ENCODE data around the gene TFF1. TPM values are rescaled to one million over a fixed set of nuclear protein-coding genes. Genes with fewer than 3 reads are reported as not detected.

TFF1 gene
- total RNA-seq, 1 donor from 2014 or later: not detected

DNA sequence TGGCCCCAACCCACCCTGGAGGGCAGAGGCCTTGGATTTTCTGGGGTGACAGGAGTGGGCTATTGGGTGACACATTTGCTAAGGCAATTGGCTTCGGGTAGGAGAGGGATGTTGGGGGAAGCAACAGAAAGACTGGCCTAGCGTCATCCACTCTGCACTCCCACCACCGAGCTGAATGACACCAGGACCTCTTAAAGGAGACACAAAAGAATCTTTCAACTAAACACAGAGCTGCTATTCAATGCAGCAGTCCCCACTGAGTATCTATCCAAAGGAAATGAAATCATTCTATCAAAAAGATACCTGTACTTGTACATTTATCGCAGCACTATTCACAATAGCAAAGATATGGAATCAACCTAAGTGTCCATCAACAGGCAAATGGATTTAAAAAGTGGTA, 21.7 kb downstream of the TFF1 start:
- Histone ChIP-seq H3K4me1 (no peaks in the 10 kb centered on the region), H3K9me3 (replicated peaks) (no peaks in the 10 kb centered on the region), H3K27ac (replicated peaks) (no peak overlapping the region), H3K4me3 (no peak overlapping the region), H3K36me3 (no peaks in the 10 kb centered on the region), H3K27me3 (ENCODE audit: low read depth) (peaks cover 38% of the 10 kb centered on the region)
- intact Hi-C loops (cut with micrococcal nuclease): no loop called here
- DNase-seq: no peak
- TF ChIP-seq, protein P1, sequence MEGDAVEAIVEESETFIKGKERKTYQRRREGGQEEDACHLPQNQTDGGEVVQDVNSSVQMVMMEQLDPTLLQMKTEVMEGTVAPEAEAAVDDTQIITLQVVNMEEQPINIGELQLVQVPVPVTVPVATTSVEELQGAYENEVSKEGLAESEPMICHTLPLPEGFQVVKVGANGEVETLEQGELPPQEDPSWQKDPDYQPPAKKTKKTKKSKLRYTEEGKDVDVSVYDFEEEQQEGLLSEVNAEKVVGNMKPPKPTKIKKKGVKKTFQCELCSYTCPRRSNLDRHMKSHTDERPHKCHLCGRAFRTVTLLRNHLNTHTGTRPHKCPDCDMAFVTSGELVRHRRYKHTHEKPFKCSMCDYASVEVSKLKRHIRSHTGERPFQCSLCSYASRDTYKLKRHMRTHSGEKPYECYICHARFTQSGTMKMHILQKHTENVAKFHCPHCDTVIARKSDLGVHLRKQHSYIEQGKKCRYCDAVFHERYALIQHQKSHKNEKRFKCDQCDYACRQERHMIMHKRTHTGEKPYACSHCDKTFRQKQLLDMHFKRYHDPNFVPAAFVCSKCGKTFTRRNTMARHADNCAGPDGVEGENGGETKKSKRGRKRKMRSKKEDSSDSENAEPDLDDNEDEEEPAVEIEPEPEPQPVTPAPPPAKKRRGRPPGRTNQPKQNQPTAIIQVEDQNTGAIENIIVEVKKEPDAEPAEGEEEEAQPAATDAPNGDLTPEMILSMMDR (IDR thresholded peaks at IDR 0.05; ENCODE audit: borderline replicate concordance): no peak

DNA sequence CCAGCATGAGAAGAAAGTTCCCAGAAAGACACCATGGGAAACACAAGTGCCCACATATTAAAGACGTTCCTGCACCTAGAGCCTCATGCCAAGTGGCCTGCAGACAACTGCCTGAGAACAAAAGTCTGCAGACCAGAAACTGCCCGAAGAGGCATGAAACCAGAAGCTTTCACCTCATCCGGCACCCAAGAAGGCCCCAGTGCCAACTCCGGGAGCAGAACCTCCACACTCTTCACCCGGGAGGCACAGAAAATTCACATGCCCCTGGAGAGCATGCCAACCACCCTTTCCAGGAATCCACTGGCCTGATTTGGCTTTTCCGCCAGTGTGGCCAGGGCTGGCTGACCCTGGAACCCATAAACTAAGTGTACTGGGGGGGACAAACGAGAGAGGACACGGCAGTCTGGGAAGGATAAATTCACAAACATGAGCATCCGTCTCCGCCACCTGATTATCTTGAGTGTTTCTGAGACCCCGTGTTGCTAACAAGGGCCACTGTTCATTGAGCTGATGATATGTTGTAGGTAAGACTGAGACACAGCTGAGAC, 22.3 kb downstream of the TFF1 start:
- H3K27ac ChIP-seq (replicated peaks): no peak overlapping the region
- H3K36me3 ChIP-seq: no peaks in the 10 kb centered on the region
- TF ChIP-seq, protein P1 (IDR thresholded peaks at IDR 0.05; ENCODE audit: borderline replicate concordance): no peak
- no peak overlapping the region for H3K4me3 ChIP-seq
- H3K27me3 ChIP-seq (ENCODE audit: low read depth): peaks cover 32% of the 10 kb centered on the region
- DNase-seq: no peak
- intact Hi-C loops (cut with micrococcal nuclease): no loop called here
- H3K9me3 ChIP-seq (replicated peaks): no peaks in the 10 kb centered on the region
- H3K4me1 ChIP-seq: no peaks in the 10 kb centered on the region

DNA sequence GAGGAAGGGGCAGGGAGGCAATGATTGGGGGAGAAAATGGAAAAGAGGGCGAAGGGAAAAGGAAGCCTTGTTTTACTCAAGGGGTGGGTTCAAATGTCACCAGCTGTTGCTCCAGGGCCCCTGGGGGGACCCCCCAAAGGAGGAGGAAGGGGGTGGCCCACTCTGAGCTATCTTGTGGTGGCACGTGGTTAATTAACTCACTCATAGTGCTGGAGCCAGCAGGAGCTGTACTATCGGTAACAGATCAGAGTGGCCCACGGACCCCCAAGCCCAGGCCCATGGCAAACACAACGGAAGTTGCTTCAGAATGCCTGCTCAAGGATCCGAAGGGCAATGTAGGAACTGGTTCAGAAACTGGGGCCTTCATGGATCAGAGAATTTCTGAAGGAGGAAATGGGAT, 22.8 kb downstream of the TFF1 start:
- TF ChIP-seq, protein P1 (IDR thresholded peaks at IDR 0.05; ENCODE audit: borderline replicate concordance): no peak
- Histone ChIP-seq H3K27ac (replicated peaks) (no peak overlapping the region), H3K4me3 (no peak overlapping the region), H3K9me3 (replicated peaks) (no peaks in the 10 kb centered on the region), H3K27me3 (ENCODE audit: low read depth) (peaks cover 28% of the 10 kb centered on the region), H3K4me1 (no peaks in the 10 kb centered on the region), H3K36me3 (no peaks in the 10 kb centered on the region)
- intact Hi-C loops (cut with micrococcal nuclease): no loop called here
- DNase-seq: no peak

DNA sequence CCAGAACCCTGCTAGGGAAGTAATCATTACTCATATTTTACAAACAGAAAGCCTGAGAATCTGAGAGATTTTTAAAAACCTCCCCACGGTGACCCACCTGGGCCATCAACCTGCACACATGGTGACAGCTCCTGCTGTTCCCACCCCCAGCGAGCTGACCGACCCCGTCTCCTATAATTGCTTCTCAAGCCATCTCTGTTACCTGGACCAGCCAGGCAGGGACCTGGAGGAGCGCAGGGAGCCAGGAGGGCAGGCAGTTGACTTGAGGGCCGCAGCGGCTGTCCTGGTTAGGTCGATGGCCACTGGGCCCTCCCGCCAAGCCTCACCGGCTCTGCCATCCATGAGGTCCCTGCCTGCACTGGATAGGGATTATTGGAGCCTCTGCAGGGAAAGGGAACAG, 23.2 kb downstream of the TFF1 start:
- DNase-seq: no peak
- Histone ChIP-seq H3K9me3 (replicated peaks) (no peaks in the 10 kb centered on the region), H3K27me3 (ENCODE audit: low read depth) (peaks cover 25% of the 10 kb centered on the region), H3K4me3 (no peak overlapping the region), H3K36me3 (no peaks in the 10 kb centered on the region), H3K4me1 (no peaks in the 10 kb centered on the region), H3K27ac (replicated peaks) (no peak overlapping the region)
- TF ChIP-seq, protein P1 (IDR thresholded peaks at IDR 0.05; ENCODE audit: borderline replicate concordance): no peak
- intact Hi-C loops (cut with micrococcal nuclease): no loop called here

DNA sequence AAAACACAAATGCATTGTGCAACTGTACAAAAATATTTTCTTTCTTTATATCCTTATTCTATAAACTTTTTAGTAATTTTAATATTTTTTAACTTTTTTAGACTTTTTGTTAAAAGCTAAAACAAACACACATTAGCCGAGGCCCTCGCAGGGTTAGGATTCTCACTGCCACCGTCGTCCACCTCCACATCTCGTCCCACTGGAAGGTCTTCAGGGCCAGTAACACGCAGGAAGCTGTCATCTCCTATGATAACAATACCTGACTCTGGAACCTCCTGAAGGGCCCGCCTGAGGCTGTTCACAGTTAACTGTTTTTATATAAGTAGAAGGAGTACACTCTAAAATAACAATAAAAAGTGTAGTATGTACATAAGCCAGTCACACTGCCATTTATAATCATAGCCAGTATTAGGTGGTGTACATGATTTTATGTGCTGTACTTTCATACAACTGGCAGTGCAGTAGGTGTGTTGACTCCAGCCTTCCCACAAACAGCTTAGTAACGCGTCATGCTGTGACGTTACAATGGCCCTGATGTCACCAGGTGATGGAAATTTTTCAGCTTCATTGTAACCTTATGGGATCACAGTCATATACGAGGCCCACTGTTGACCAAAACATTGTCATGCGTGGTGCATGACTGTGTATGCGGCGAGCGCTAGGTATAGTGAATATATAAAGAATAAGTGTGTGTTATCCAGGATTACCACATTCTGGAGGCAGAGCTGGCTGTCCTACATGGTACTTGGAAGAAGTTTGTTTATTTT, 24.4 kb downstream of the TFF1 start:
- Histone ChIP-seq H3K36me3 (no peaks in the 10 kb centered on the region), H3K9me3 (replicated peaks) (no peaks in the 10 kb centered on the region), H3K27ac (replicated peaks) (no peak overlapping the region), H3K4me1 (no peaks in the 10 kb centered on the region), H3K27me3 (ENCODE audit: low read depth) (peaks cover 21% of the 10 kb centered on the region), H3K4me3 (no peak overlapping the region)
- TF ChIP-seq, protein P1 (IDR thresholded peaks at IDR 0.05; ENCODE audit: borderline replicate concordance): no peak
- intact Hi-C loops (cut with micrococcal nuclease): no loop called here
- no peak for DNase-seq

All from left ventricle myocardium inferior (tissue), 1 donor.